ENCODE measurements around the gene SPOCK1.

Gene SPOCK1

DNA sequence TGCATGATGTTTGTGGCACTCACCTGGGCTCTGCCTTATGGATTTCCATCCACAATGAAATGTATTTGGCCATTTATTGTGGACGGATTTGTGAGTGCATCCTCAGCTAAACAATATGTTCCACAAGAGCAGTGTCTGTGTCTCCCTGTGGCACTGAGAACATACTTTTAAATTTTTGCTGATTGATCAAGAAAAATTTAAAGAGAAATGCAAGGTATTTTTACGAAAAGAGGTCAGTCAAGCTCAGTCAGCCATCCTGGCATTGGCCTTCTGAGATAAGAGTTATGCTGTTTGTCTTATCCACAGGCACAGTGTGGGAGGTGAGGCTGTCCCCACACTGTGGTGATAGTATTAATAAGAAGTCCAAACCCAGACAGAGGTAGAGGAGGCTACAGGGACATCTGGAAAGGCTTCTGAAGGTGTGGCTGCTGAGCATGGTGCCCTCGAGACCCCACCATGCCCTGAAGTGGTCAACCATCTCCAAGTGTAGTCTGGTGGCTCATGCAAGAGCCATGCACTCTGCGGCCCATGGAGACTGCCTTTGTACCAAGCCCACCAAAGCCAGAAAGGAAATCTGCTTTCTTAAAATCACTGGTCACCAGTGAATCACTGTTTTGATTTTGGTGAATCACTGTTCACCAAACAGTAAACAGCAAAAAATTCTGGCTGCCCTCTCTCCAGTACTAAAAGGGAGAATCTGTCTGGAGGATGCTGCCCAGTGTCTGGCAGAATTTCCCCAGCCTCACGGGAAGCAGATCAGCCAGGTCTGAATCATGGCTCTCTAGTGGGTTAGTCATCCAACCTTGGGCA is 28.8 kb downstream of the SPOCK1 start:
- Mint-ChIP-seq H3K27ac (no peak overlapping the region), H3K4me1 (ENCODE audit: low read depth) (no peaks in the 10 kb centered on the region), H3K4me3 (no peak overlapping the region), H3K27me3 (peaks cover 15% of the 10 kb centered on the region), H3K36me3 (no peaks in the 10 kb centered on the region), H3K9me3 (ENCODE audit: low read depth) (no peaks in the 10 kb centered on the region)

DNA sequence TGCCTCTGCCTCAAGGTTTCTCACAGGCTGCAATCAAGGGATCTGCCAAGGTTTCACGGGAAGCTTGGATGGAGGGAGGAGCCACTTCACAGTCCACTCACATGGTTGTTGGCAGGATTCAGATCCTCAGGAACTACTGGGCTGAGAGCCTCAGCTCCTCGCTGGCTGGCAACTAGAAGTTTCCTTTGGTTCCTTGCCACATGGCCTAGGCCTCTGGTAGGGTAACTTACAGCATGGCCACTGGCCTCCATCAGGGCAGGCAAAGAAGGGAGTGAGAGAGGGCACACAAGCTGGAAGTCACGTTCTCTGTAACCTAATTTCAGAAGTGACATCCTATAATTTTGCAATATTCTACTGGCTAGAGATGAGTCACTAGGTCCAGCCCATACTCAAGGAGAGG is 32.2 kb downstream of the SPOCK1 start:
- H3K9me3 Mint-ChIP-seq (ENCODE audit: low read depth), result no peaks in the 10 kb centered on the region
- no peaks in the 10 kb centered on the region for H3K36me3 Mint-ChIP-seq
- H3K4me1 Mint-ChIP-seq (ENCODE audit: low read depth), result no peaks in the 10 kb centered on the region
- H3K27me3 Mint-ChIP-seq, result peaks cover 14% of the 10 kb centered on the region
- no peak overlapping the region for H3K4me3 Mint-ChIP-seq
- no peak overlapping the region for H3K27ac Mint-ChIP-seq

DNA sequence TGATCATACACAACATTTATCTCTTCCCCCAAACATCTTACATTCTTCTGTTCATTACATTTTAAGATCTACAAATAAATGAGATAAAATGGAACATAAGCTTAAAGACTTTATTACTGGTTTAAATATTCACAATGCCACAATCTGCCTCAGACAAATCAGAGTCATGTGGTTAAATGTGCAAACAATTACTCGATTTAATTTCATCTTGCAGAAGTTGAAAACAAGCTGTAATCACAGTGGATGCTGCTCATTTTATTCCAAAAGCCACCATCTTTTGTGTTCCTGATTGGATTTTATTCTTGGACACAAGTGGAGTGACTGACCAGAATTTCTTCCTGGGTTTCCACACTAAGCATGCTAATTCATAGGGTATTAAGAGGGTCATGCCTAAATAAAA is 33.2 kb downstream of the SPOCK1 start:
- Mint-ChIP-seq H3K4me3 (no peak overlapping the region), H3K27ac (no peak overlapping the region), H3K27me3 (peaks cover 12% of the 10 kb centered on the region), H3K9me3 (ENCODE audit: low read depth) (no peaks in the 10 kb centered on the region), H3K4me1 (ENCODE audit: low read depth) (no peaks in the 10 kb centered on the region), H3K36me3 (no peaks in the 10 kb centered on the region)

DNA sequence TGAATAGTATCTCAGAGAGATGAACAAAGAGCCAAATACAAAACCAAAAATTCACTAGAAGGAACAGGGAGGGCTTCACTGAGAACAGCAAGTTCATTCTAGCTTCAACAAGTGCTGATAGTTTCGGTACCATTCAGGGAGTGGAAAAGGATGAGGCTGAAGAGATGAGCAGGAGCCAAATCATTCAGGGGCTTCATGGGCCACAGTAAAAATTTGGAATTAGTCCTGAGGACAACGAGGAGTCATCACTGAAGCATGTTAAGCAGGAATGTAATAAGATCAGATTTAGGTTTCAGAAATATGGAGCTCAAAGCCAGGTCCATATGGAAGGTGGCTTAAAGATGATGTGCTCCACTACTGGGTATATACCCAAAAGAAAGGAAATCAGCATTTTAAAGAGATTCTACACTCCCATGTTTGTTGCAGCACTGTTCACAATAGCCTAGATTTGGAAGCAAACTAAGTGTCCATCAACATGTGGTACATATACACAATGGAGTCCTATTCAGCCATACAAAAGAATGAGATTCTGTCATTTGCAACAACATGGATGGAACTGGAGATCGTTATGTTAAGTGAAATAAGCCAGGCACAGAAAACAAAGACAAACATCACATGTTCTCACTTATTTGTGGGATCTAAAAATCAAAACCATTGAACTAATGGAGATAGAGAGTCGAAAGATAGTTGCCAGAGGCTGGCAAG is 36.2 kb downstream of the SPOCK1 start:
- H3K4me3 Mint-ChIP-seq, result no peak overlapping the region
- no peaks in the 10 kb centered on the region for H3K9me3 Mint-ChIP-seq (ENCODE audit: low read depth)
- no peaks in the 10 kb centered on the region for H3K36me3 Mint-ChIP-seq
- H3K4me1 Mint-ChIP-seq (ENCODE audit: low read depth), result no peaks in the 10 kb centered on the region
- no peak overlapping the region for H3K27ac Mint-ChIP-seq
- peaks cover 16% of the 10 kb centered on the region for H3K27me3 Mint-ChIP-seq

DNA sequence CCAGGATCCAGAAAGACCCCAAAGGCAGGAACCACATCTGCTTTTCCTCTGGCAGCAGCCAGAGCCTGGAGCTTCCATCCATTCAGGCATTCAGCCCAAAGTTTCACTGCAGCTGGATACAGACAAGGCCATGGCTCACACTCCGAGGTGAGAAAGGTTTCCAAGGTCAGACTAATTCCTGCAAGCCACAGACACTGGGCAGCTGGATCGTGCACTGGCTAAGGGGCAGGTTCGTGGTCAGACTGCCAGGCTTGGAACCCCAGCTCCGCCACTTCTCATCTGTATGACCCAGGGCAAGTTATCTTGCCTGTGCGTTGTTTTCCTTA is 36.9 kb downstream of the SPOCK1 start:
- Mint-ChIP-seq H3K4me1 (ENCODE audit: low read depth) (no peaks in the 10 kb centered on the region), H3K27me3 (peaks cover 16% of the 10 kb centered on the region), H3K4me3 (no peak overlapping the region), H3K27ac (no peak overlapping the region), H3K36me3 (no peaks in the 10 kb centered on the region), H3K9me3 (ENCODE audit: low read depth) (no peaks in the 10 kb centered on the region)

DNA sequence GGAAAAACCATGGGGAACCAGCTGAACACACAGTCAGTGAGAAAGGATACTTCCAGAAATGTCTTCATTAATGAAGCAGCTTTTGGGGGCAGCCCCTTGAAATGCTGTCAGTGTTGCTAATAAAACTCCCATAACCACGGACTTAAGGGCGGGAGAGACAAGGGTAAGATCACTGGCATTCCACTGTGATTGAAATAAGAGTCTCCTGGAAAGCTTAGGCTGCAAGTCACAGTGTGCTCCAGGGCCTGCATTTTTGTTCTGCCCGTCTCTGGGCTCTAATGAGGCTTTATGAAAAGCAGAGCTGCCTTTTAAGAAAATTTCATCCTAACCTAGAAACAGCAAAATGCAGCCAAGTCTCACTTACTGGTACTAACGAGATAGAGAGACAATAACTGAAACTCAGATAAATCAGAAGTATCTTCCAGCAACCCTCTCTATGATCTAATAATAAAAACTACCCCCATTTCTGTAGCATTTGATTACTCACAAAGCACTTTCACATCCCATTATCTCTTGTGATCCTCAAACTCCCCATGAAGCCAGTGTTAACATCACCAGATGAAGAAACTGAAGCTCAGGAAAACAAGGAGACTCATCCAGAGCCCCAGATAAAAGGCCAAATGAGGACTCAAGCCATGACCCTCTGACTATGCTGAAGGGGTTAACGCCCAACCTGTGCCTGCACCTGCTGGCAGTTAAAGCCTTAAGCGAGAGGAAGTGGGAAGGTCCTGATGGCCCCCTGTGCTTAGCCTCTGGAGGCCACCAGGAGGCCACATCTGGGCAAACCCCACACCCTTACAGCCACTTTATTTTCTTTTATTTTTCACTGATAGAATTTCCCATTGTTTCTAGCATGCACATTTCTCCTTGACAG is 37.5 kb downstream of the SPOCK1 start:
- Mint-ChIP-seq H3K4me1 (ENCODE audit: low read depth) (no peaks in the 10 kb centered on the region), H3K27me3 (peaks cover 20% of the 10 kb centered on the region), H3K27ac (no peak overlapping the region), H3K36me3 (no peaks in the 10 kb centered on the region), H3K9me3 (ENCODE audit: low read depth) (no peaks in the 10 kb centered on the region), H3K4me3 (no peak overlapping the region)

DNA sequence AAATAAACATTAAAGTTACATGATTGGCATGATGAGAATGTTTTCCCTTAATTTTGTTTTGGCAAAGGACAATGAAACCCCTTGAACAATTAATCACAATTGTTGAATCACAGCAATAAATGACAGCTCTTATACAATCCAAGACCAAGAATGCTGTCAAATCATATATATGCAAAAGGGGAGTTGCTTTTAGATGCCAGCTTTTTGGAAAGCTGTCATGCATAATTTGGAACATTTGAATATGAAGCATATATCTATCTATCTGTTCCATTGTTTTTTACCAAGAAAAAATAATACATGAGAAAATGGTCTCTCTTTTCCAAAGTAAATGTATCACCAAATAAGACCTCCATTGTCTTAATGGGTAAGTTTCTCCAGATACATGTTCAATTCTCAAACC is 44.5 kb downstream of the SPOCK1 start:
- no peaks in the 10 kb centered on the region for H3K36me3 Mint-ChIP-seq
- peaks cover 13% of the 10 kb centered on the region for H3K27me3 Mint-ChIP-seq
- no peak overlapping the region for H3K4me3 Mint-ChIP-seq

DNA sequence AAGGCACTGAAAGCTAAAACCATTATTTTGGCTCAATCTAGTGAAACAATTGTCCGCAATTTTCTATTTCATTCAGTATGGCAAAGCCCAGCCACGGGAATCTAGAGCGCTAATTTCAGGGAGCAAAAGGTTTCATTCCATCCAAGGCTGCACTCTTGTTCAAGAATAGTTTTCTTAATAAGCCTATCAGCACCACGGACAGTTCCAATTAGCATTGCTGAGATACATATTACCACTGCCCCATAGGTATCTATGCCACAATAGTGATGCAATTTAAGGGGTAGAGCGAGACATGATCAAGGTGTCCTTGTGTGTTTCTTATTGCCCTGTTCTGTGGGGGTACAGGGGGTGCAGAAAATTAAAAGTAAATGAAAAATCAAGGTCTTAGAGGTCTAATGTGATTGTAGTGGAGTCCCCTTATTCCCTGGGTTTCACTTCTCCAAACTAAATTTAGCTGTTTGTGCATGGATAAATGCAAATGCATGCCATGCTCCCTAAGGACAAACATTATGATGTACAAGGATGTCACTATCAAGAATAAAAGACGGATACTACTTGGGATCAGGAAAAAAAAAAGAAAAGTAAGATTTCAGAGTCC is 45.5 kb downstream of the SPOCK1 start:
- Mint-ChIP-seq H3K9me3 (ENCODE audit: low read depth) (peaks cover 4% of the 10 kb centered on the region), H3K27ac (no peak overlapping the region), H3K4me3 (no peak overlapping the region), H3K27me3 (peaks cover 12% of the 10 kb centered on the region), H3K4me1 (ENCODE audit: low read depth) (no peaks in the 10 kb centered on the region), H3K36me3 (no peaks in the 10 kb centered on the region)

More for the DNA sequence above, 44.5 kb downstream of the SPOCK1 start:
- no peak overlapping the region for H3K27ac Mint-ChIP-seq
- peaks cover 4% of the 10 kb centered on the region for H3K9me3 Mint-ChIP-seq (ENCODE audit: low read depth)
- no peaks in the 10 kb centered on the region for H3K4me1 Mint-ChIP-seq (ENCODE audit: low read depth)

DNA sequence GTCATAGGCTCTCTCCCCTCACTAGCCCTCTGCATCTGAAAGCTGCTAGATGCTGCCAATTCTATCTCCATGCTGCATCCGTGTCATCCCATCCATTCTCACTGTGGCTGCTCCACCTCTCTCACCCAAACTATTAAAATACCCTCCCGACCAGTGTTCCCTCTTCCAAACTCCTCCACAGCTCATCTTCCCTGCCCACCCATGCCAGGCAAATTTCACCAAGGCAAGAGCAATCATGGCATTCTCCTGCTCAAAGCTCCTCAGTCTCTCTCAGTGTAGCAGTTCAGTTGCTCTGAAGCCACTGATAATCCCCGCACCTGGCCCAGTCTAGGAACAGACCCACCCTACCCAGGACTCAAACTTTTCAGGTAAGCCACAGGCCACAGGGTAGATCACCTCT is 48.4 kb downstream of the SPOCK1 start:
- no peak overlapping the region for H3K4me3 Mint-ChIP-seq
- H3K9me3 Mint-ChIP-seq (ENCODE audit: low read depth), result peaks cover 4% of the 10 kb centered on the region
- H3K27ac Mint-ChIP-seq, result no peak overlapping the region
- H3K27me3 Mint-ChIP-seq, result peaks cover 9% of the 10 kb centered on the region
- no peaks in the 10 kb centered on the region for H3K4me1 Mint-ChIP-seq (ENCODE audit: low read depth)
- no peaks in the 10 kb centered on the region for H3K36me3 Mint-ChIP-seq

DNA sequence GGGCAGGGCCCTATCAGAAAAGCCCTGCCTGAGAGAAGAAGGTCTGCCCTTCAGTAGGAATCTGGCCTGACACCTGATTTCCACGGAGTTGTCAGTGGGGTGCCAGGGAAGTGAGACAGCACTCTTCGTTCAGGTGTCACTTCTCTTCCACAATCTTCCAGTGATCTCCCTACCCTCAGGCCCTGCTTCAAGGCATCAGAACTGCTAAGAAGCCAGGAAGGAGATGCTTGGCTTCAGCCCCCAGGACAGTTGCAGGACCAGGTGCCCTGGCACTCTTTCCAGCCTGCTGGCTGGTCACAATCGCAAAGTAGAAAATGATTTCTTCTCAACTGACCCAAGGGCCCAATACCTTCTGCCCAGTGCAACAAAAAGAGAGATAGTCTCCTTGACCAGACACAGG is 50.3 kb downstream of the SPOCK1 start:
- H3K4me3 Mint-ChIP-seq, result no peak overlapping the region
- H3K27ac Mint-ChIP-seq, result no peak overlapping the region
- no peaks in the 10 kb centered on the region for H3K4me1 Mint-ChIP-seq (ENCODE audit: low read depth)
- no peaks in the 10 kb centered on the region for H3K36me3 Mint-ChIP-seq
- peaks cover 4% of the 10 kb centered on the region for H3K9me3 Mint-ChIP-seq (ENCODE audit: low read depth)
- peaks cover 11% of the 10 kb centered on the region for H3K27me3 Mint-ChIP-seq

DNA sequence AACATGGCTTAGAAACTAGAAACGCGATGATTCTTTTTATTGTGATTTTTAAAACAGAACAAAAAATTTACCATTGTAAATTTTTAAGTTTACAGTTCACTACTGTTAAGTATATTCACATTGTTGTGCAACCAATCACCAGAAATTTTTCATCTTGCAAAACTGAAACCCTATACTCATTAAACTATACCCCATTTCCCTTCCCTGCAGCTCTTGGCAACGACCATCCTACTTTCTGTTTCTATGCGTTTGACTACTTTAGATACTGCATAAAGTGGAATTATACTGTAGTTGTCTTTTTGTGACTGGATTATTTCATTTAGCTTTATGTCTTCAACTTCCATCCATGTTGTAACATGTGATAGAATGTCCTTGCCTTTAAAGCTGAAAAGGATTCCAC is 52.5 kb downstream of the SPOCK1 start:
- peaks cover 10% of the 10 kb centered on the region for H3K27me3 Mint-ChIP-seq
- H3K9me3 Mint-ChIP-seq (ENCODE audit: low read depth), result no peaks in the 10 kb centered on the region
- H3K27ac Mint-ChIP-seq, result no peak overlapping the region
- H3K4me3 Mint-ChIP-seq, result no peak overlapping the region
- no peaks in the 10 kb centered on the region for H3K4me1 Mint-ChIP-seq (ENCODE audit: low read depth)
- H3K36me3 Mint-ChIP-seq, result no peaks in the 10 kb centered on the region

DNA sequence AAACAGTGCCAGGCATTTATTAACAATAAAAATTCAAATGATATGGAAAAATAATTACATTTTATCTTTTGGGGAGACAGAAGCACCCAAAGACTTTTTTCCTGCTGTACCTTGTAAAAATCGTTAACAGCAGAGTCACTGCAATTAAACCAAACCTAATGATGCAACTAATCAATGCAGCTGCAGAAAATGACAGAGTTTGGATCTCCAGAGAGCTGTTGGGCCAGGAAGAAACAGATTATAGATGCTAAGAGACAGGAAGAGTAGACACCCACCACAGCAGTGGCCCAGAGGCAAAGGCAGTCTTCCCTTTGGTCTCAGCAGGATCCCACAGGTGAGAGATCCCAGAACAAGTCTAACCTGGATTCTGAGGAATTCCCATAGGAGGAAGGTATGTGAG is 53.0 kb downstream of the SPOCK1 start:
- no peaks in the 10 kb centered on the region for H3K36me3 Mint-ChIP-seq

DNA sequence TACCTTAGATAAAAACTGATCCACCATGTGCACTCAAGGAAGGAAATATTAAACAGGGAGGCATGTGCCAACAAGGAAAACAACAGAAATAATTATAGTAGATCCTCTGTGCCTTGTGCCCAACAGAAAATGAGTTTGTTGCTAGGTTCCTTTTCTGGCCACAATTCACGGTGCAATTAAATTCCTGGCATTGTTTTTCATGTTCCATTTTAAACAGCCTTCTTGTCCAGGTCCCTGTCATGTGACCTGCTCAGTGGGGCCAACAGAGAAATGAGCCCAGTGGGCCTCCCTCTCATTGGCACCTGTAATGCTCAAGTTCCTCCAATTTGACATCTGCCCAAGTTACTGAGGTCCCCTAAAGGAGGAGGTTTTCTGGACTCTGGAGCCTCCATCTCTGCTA is 56.5 kb downstream of the SPOCK1 start:
- Mint-ChIP-seq H3K27ac (no peak overlapping the region), H3K4me3 (no peak overlapping the region), H3K9me3 (ENCODE audit: low read depth) (no peaks in the 10 kb centered on the region), H3K36me3 (no peaks in the 10 kb centered on the region), H3K4me1 (ENCODE audit: low read depth) (no peaks in the 10 kb centered on the region), H3K27me3 (peaks cover 7% of the 10 kb centered on the region)

More for the DNA sequence above, 53.0 kb downstream of the SPOCK1 start:
- no peaks in the 10 kb centered on the region for H3K4me1 Mint-ChIP-seq (ENCODE audit: low read depth)
- H3K27ac Mint-ChIP-seq, result no peak overlapping the region
- H3K9me3 Mint-ChIP-seq (ENCODE audit: low read depth), result no peaks in the 10 kb centered on the region
- no peak overlapping the region for H3K4me3 Mint-ChIP-seq
- peaks cover 10% of the 10 kb centered on the region for H3K27me3 Mint-ChIP-seq

DNA sequence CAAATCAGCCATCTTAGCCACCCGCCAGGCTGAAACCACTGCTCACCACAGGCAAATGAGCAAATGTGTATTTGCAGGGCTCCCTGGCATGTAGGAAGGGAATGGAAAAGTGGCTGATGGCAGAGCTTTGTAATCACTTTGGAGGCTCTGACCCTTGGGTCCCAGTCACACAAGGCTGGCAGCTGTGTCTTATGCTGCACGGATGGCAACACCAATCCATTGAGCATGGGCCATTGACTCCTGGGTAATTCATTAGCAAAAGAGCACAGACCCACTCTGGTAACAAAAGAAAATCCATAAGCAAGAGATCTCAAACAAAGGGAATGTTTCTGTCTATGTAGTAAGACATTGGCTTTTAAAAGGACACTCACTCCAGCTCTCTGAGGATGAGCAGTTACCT is 57.6 kb downstream of the SPOCK1 start:
- no peaks in the 10 kb centered on the region for H3K9me3 Mint-ChIP-seq (ENCODE audit: low read depth)
- no peak overlapping the region for H3K27ac Mint-ChIP-seq
- H3K4me3 Mint-ChIP-seq, result no peak overlapping the region
- peaks cover 9% of the 10 kb centered on the region for H3K27me3 Mint-ChIP-seq
- H3K4me1 Mint-ChIP-seq (ENCODE audit: low read depth), result no peaks in the 10 kb centered on the region
- no peaks in the 10 kb centered on the region for H3K36me3 Mint-ChIP-seq

DNA sequence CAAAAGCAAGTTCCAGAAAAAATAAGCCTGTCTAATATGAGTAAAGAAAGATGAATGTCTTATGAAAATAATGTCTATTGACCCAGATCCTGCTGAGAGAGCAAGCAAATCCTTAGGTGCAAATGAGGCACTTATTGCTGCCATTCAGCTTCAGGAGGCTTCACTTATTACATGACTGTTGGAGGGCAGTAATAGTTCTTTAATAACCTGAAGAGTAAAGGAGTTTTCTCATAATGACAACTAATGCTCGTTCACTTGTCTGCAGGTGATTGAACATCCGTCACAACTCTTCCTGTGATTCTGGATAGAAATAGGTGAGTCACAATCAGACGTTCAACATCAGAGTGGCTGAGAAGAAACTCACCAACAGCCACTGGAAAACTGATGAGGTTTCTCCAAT is 58.3 kb downstream of the SPOCK1 start:
- H3K27ac Mint-ChIP-seq, result no peak overlapping the region
- no peaks in the 10 kb centered on the region for H3K4me1 Mint-ChIP-seq (ENCODE audit: low read depth)
- H3K9me3 Mint-ChIP-seq (ENCODE audit: low read depth), result no peaks in the 10 kb centered on the region
- H3K27me3 Mint-ChIP-seq, result peaks cover 11% of the 10 kb centered on the region
- no peaks in the 10 kb centered on the region for H3K36me3 Mint-ChIP-seq
- H3K4me3 Mint-ChIP-seq, result no peak overlapping the region
